ENCODE measurements around the gene BIRC2. TPM values are rescaled to one million over a fixed set of nuclear protein-coding genes. Genes with fewer than 3 reads are reported as not detected.

The BIRC2 gene
- polyA plus RNA-seq, 1 donor (not counting 4 experiments of a cell fraction or from before 2014, with no cell fraction given): 53.8 TPM

- H3K9ac ChIP-seq (ENCODE audit: control insufficient read depth, extremely low read depth, insufficient read depth, low read length): no peak overlapping the region
- H3K36me3 ChIP-seq (ENCODE audit: control insufficient read depth in 2 of 2, extremely low read depth in 1 of 2, insufficient read depth in 2 of 2, low read length in 2 of 2): peaks cover 3 to 8% of the 10 kb centered on the region in 2 experiments
- DNase-seq (ENCODE audit: low read depth, low spot score) (no peak), FAIRE-seq (no peak)
- TF ChIP-seq CTCF (optimal IDR thresholded peaks at IDR 0.05 in 1 of 3, IDR thresholded peaks at IDR 0.05 in 1 of 3, conservative IDR thresholded peaks at IDR 0.05 in 1 of 3; ENCODE audit: extremely low read depth in 1 of 3, insufficient read depth in 2 of 3, low read length in 3 of 3): no peak
- TF ChIP-seq EZH2 (IDR thresholded peaks at IDR 0.05; ENCODE audit: low read length): no peak
- H4K20me1 ChIP-seq (ENCODE audit: control insufficient read depth, extremely low read depth, insufficient read depth, low read length): no peaks in the 10 kb centered on the region
- H3K4me2 ChIP-seq (ENCODE audit: control insufficient read depth, extremely low read depth, insufficient read depth, low read depth, low read length): no peak overlapping the region
- no peak overlapping the region for H3K27ac ChIP-seq (ENCODE audit: control insufficient read depth, insufficient read depth, low read length)
- H3K4me3 ChIP-seq (ENCODE audit: control insufficient read depth in 2 of 3, extremely low read depth in 1 of 3, insufficient read depth in 2 of 3, low read depth in 1 of 3, low read length in 3 of 3): no peak overlapping the region
- H3K4me1 ChIP-seq (ENCODE audit: control insufficient read depth, extremely low read depth, insufficient read depth, low read length): no peaks in the 10 kb centered on the region
- dilution Hi-C loops (cut with MboI; ENCODE audit: extremely low pct_ligation_motif_present, low sequenced_read_pairs): no loop called here
- no peaks in the 10 kb centered on the region for H3K9me3 ChIP-seq (ENCODE audit: control insufficient read depth, low read depth, low read length)
- H3K79me2 ChIP-seq (ENCODE audit: control insufficient read depth, insufficient read depth, low read length): peaks cover 53% of the 10 kb centered on the region
- no peaks in the 10 kb centered on the region for H3K27me3 ChIP-seq (ENCODE audit: control insufficient read depth, extremely low read depth, insufficient read depth, low read length)
- H2AFZ ChIP-seq (ENCODE audit: control insufficient read depth, low read length): no peak overlapping the region
- no peaks in the 10 kb centered on the region for H3K9me1 ChIP-seq (ENCODE audit: control insufficient read depth, extremely low read depth, insufficient read depth, low read length)
Measured at GRCh38 chr11:102426000-102426399, 79.0 kb downstream of the BIRC2 start.

- dilution Hi-C loops (cut with MboI; ENCODE audit: extremely low pct_ligation_motif_present, low sequenced_read_pairs): no loop called here
- H3K9me3 ChIP-seq (ENCODE audit: control insufficient read depth, low read depth, low read length): no peaks in the 10 kb centered on the region
- no peak overlapping the region for H2AFZ ChIP-seq (ENCODE audit: control insufficient read depth, low read length)
- H3K9me1 ChIP-seq (ENCODE audit: control insufficient read depth, extremely low read depth, insufficient read depth, low read length): no peaks in the 10 kb centered on the region
- peaks cover 55% of the 10 kb centered on the region for H3K79me2 ChIP-seq (ENCODE audit: control insufficient read depth, insufficient read depth, low read length)
- no peaks in the 10 kb centered on the region for H3K4me1 ChIP-seq (ENCODE audit: control insufficient read depth, extremely low read depth, insufficient read depth, low read length)
- DNase-seq (ENCODE audit: low read depth, low spot score) (no peak), FAIRE-seq (no peak)
- no peak overlapping the region for H3K27ac ChIP-seq (ENCODE audit: control insufficient read depth, insufficient read depth, low read length)
- no peak for TF ChIP-seq CTCF (optimal IDR thresholded peaks at IDR 0.05 in 1 of 3, IDR thresholded peaks at IDR 0.05 in 1 of 3, conservative IDR thresholded peaks at IDR 0.05 in 1 of 3; ENCODE audit: extremely low read depth in 1 of 3, insufficient read depth in 2 of 3, low read length in 3 of 3)
- TF ChIP-seq EZH2 (IDR thresholded peaks at IDR 0.05; ENCODE audit: low read length): no peak
- no peaks in the 10 kb centered on the region for H3K27me3 ChIP-seq (ENCODE audit: control insufficient read depth, extremely low read depth, insufficient read depth, low read length)
- no peak overlapping the region for H3K4me3 ChIP-seq (ENCODE audit: control insufficient read depth in 2 of 3, extremely low read depth in 1 of 3, insufficient read depth in 2 of 3, low read depth in 1 of 3, low read length in 3 of 3)
- no peak overlapping the region for H3K4me2 ChIP-seq (ENCODE audit: control insufficient read depth, extremely low read depth, insufficient read depth, low read depth, low read length)
- H3K36me3 ChIP-seq (ENCODE audit: control insufficient read depth in 2 of 2, extremely low read depth in 1 of 2, insufficient read depth in 2 of 2, low read length in 2 of 2): peaks cover 3 to 8% of the 10 kb centered on the region in 2 experiments
- H3K9ac ChIP-seq (ENCODE audit: control insufficient read depth, extremely low read depth, insufficient read depth, low read length): no peak overlapping the region
- no peaks in the 10 kb centered on the region for H4K20me1 ChIP-seq (ENCODE audit: control insufficient read depth, extremely low read depth, insufficient read depth, low read length)
Measured at GRCh38 chr11:102426570-102426969, 79.6 kb downstream of the BIRC2 start.
